ENCODE measurements around the gene SCRT2. TPM values are rescaled to one million over a fixed set of nuclear protein-coding genes. Genes with fewer than 3 reads are reported as not detected.

Gene SCRT2
- total and polyA plus RNA-seq, 10 donors = 0.09 TPM; not detected in 9

- H3K36me3 ChIP-seq = no peaks in the 10 kb centered on the region
- H3K27me3 ChIP-seq (replicated peaks in 1 of 7) = peaks cover 0 to 96% (median 61%) of the 10 kb centered on the region in 7 donors
- TF ChIP-seq POLR2AphosphoS5 (IDR thresholded peaks at IDR 0.05) = no peak
- no peak for TF ChIP-seq POLR2A (IDR thresholded peaks at IDR 0.05)
- TF ChIP-seq CTCF (IDR thresholded peaks at IDR 0.05 in 8 of 11, conservative IDR thresholded peaks at IDR 0.05 in 3 of 11) = no peak
- H3K4me3 ChIP-seq = no peak overlapping the region
- intact Hi-C loops (cut with DNase I; ENCODE audit: low total_unique reads) = no loop called here
- no peaks in the 10 kb centered on the region for H3K9me3 ChIP-seq
- no peak for DNase-seq
- H3K4me1 ChIP-seq = peaks cover 0 to 29% (median 21%) of the 10 kb centered on the region in 6 donors
- 52 to 71% (median 59%) methylated on average over 2 to 3 of the region's 3 CpGs for WGBS, 5 donors
- no peak overlapping the region for H3K27ac ChIP-seq
Measured at GRCh38 chr20:676967-677366, 1.4 kb upstream of the SCRT2 start.

GRCh38 chr20:676315-676937 is 824 bp upstream of the SCRT2 start:
- 2 to 5% (median 3%) methylated on average over 14 to 24 of the region's 24 CpGs for WGBS, 5 donors
- Histone ChIP-seq H3K27me3 (replicated peaks in 1 of 7) (peaks cover 0 to 97% (median 67%) of the 10 kb centered on the region in 7 donors), H3K4me1 (peaks cover 0 to 29% (median 21%) of the 10 kb centered on the region in 6 donors), H3K9me3 (no peaks in the 10 kb centered on the region), H3K36me3 (no peaks in the 10 kb centered on the region), H3K4me3 (peak overlapping the region in 2 of 8 donors; percentile 1 to 48), H3K27ac (no peak overlapping the region)
- intact Hi-C loops (cut with DNase I; ENCODE audit: low total_unique reads) = no loop called here
- TF ChIP-seq POLR2A (IDR thresholded peaks at IDR 0.05) (no peak), POLR2AphosphoS5 (IDR thresholded peaks at IDR 0.05) (no peak)
- no peak for DNase-seq

- H3K4me3 ChIP-seq = peak overlapping the region in 2 of 8 donors; percentile 2 to 48
- peak; percentile 73 for DNase-seq
- H3K9me3 ChIP-seq = no peaks in the 10 kb centered on the region
- intact Hi-C loops (cut with DNase I; ENCODE audit: low total_unique reads) = no loop called here
- peaks cover 0 to 100% (median 73%) of the 10 kb centered on the region in 7 donors for H3K27me3 ChIP-seq (replicated peaks in 1 of 7)
- H3K27ac ChIP-seq = no peak overlapping the region
- TF ChIP-seq POLR2A (IDR thresholded peaks at IDR 0.05) (no peak), CTCF (IDR thresholded peaks at IDR 0.05 in 8 of 11, conservative IDR thresholded peaks at IDR 0.05 in 3 of 11) (no peak), POLR2AphosphoS5 (IDR thresholded peaks at IDR 0.05) (no peak)
- no peaks in the 10 kb centered on the region for H3K36me3 ChIP-seq
- H3K4me1 ChIP-seq = peaks cover 0 to 29% (median 21%) of the 10 kb centered on the region in 6 donors
- 5 to 11% (median 5%) methylated on average over 18 to 25 of the region's 25 CpGs for WGBS, 5 donors
Measured at GRCh38 chr20:675033-675452, 559 bp downstream of the SCRT2 start.

GRCh38 chr20:673603-674001 is 2.0 kb downstream of the SCRT2 start:
- H3K36me3 ChIP-seq = no peaks in the 10 kb centered on the region
- intact Hi-C loops (cut with DNase I; ENCODE audit: low total_unique reads) = no loop called here
- H3K4me1 ChIP-seq = peaks cover 0 to 29% (median 21%) of the 10 kb centered on the region in 6 donors
- no peaks in the 10 kb centered on the region for H3K9me3 ChIP-seq
- 49 to 70% (median 55%) methylated on average over 2 to 3 of the region's 3 CpGs for WGBS, 5 donors
- TF ChIP-seq POLR2AphosphoS5 (IDR thresholded peaks at IDR 0.05) (no peak), CTCF (IDR thresholded peaks at IDR 0.05 in 8 of 11, conservative IDR thresholded peaks at IDR 0.05 in 3 of 11) (no peak), POLR2A (IDR thresholded peaks at IDR 0.05) (no peak)
- no peak overlapping the region for H3K27ac ChIP-seq
- H3K4me3 ChIP-seq = no peak overlapping the region
- DNase-seq = no peak
- H3K27me3 ChIP-seq (replicated peaks in 1 of 7) = peaks cover 0 to 96% (median 66%) of the 10 kb centered on the region in 7 donors

All from spleen (tissue), 11 donors.